KMS-11 (cell line): ENCODE results near the gene PHACTR4.
"Not testable (repeated sequence)": the region's sequence is repeated elsewhere in the genome, so short reads cannot be mapped to it uniquely, and the experiment has no call there.

ENCODE experiments used
- H2AFZ ChIP-seq: fragments of 200-600 bp; sonication (generic); 2 replicates; pipeline ENCODE4 v1.6.1; 2016; ENCODE audit warnings: antibody characterized with exemption, mixed run types, low read depth
- H3K27ac ChIP-seq: fragments of 200-600 bp; sonication (generic); 2 replicates; pipeline ENCODE4 v1.6.1; 2016; ENCODE audit warnings: mild to moderate bottlenecking, mixed run types
- H3K27me3 ChIP-seq: fragments of 200-600 bp; sonication (generic); 2 replicates; pipeline ENCODE4 v1.6.1; 2017; ENCODE audit warnings: mild to moderate bottlenecking, low read depth, mixed run types, moderate library complexity; ENCODE audit not compliant: insufficient read depth
- H3K36me3 ChIP-seq: fragments of 200-600 bp; sonication (generic); 2 replicates; pipeline ENCODE4 v1.6.1; 2017; ENCODE audit warnings: mild to moderate bottlenecking, mixed run types; ENCODE audit not compliant: insufficient read depth
- H3K4me1 ChIP-seq: fragments of 200-600 bp; sonication (generic); 2 replicates; pipeline ENCODE4 v1.6.1; 2016; ENCODE audit warnings: mild to moderate bottlenecking, low read depth, mixed run types; ENCODE audit not compliant: poor library complexity, severe bottlenecking
- H3K4me2 ChIP-seq: fragments of 200-600 bp; sonication (generic); 2 replicates; pipeline ENCODE4 v1.7.0; 2016; ENCODE audit warnings: mild to moderate bottlenecking, mixed run types
- H3K4me3 ChIP-seq: fragments of 200-600 bp; sonication (generic); IDR thresholded peaks from 2 replicates; pipeline ENCODE4 v1.6.1; 2017; ENCODE audit warnings: low read depth, low read length, mixed read lengths; ENCODE audit not compliant: insufficient read depth
- H3K79me2 ChIP-seq: fragments of 200-600 bp; sonication (generic); 2 replicates; pipeline ENCODE4 v1.6.1; 2016; ENCODE audit warnings: low read depth, mixed run types; ENCODE audit not compliant: insufficient read depth
- H3K9ac ChIP-seq: fragments of 200-600 bp; sonication (generic); 2 replicates; pipeline ENCODE4 v1.6.1; 2016; ENCODE audit warnings: mild to moderate bottlenecking, mixed run types
- H4K20me1 ChIP-seq: fragments of 200-600 bp; sonication (generic); 2 replicates; pipeline ENCODE4 v1.6.1; 2016; ENCODE audit warnings: mild to moderate bottlenecking, mixed run types; ENCODE audit not compliant: insufficient read depth
- TF ChIP-seq, protein P1 (sequence below): fragments of 200-600 bp; sonication (generic); conservative IDR thresholded peaks from 2 replicates; pipeline ENCODE4 v1.6.1; 2017; ENCODE audit warnings: low read depth, mild to moderate bottlenecking, antibody characterized with exemption, low read length, moderate library complexity, mixed read lengths

The PHACTR4 gene

DNA sequence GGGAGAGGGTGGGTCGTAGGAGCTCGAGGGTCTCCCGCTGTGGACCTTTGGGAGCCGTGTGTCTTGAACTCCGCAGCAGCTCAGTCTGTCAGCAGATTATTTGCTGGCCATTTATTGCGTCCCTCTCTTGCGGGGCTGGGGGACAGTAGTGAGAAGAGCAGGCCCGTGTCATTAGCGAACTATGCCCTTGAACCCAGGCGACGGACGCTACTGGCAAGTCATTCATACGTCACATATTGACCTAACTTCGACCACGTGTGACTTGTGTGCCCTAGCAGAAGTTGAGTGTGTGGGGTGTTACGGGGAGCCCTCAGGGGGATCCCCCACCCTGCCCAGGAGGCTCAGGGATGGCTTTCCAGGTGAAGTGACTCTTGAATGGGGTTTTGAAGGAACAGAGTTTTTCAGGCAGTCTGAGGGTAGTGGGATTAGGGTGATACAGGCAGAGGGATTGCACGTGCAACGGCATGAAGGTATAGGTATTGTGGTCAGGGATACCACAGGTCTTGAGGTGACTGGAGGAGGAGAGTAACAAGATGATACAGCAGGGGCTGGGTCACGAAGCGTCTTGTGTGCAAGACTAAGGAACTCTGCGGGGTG lies 149.3 kb downstream of the PHACTR4 start:
- Histone ChIP-seq H3K36me3 (no peaks in the 10 kb centered on the region), H3K4me2 (peak overlapping the region; percentile 88), H3K27ac (peak overlapping the region; percentile 87), H3K4me3 (peak overlapping the region; percentile 75), H2AFZ (peak overlapping the region; percentile 25; the same call in 1 of the 2 replicates), H3K9ac (peak overlapping the region; percentile 92), H3K27me3 (no peaks in the 10 kb centered on the region), H3K4me1 (peaks cover 50% of the 10 kb centered on the region), H3K79me2 (peaks cover 51% of the 10 kb centered on the region), H4K20me1 (no peaks in the 10 kb centered on the region)
- TF ChIP-seq, protein P1, sequence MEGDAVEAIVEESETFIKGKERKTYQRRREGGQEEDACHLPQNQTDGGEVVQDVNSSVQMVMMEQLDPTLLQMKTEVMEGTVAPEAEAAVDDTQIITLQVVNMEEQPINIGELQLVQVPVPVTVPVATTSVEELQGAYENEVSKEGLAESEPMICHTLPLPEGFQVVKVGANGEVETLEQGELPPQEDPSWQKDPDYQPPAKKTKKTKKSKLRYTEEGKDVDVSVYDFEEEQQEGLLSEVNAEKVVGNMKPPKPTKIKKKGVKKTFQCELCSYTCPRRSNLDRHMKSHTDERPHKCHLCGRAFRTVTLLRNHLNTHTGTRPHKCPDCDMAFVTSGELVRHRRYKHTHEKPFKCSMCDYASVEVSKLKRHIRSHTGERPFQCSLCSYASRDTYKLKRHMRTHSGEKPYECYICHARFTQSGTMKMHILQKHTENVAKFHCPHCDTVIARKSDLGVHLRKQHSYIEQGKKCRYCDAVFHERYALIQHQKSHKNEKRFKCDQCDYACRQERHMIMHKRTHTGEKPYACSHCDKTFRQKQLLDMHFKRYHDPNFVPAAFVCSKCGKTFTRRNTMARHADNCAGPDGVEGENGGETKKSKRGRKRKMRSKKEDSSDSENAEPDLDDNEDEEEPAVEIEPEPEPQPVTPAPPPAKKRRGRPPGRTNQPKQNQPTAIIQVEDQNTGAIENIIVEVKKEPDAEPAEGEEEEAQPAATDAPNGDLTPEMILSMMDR: no peak

DNA sequence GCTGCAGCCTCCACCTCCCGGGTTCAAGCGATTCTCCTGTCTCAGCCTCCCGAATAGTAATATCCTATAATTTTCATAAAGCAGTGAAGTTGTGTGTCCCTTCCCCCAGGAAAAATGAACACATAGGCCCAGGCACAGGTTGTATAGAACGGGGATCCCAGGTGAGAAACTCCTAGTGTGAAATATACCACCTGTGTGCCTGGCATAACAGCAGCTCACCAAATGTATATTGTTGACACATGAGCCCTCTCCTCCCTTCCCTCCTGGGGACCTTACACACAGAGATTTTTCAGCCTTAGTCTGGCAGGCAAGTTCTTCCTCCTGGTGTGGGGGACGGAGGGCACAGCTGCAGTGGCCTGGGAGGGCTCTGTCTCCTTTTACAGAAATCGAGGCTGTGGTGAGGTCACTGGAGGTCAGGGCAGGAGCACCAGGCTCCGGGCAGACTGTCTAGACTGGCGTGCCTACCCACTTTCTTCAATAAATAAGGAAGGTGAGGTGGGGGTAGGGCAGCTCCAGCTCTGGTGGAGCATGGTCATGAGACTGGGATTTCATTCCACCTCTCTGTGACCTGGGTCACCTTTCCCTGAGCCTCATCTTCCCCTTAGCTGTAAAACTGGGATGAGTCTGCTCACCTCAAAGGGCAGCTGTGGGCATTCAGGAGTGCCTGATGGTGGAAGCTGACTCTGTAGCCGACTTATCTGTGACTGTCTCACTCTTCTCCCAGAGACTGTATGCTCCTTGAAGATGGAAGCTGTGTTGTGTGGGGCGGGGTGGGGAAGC lies 150.6 kb downstream of the PHACTR4 start:
- H3K4me1 ChIP-seq: peaks cover 43% of the 10 kb centered on the region
- no peak overlapping the region for H3K4me3 ChIP-seq
- no peak overlapping the region for H3K27ac ChIP-seq
- H3K79me2 ChIP-seq: peaks cover 64% of the 10 kb centered on the region
- no peaks in the 10 kb centered on the region for H3K36me3 ChIP-seq
- H2AFZ ChIP-seq: no peak overlapping the region
- H3K27me3 ChIP-seq: no peaks in the 10 kb centered on the region
- H3K4me2 ChIP-seq: peak overlapping the region; percentile 88; the same call in 1 of the 2 replicates
- H3K9ac ChIP-seq: no peak overlapping the region; the same call in 1 of the 2 replicates
- H4K20me1 ChIP-seq: no peaks in the 10 kb centered on the region
- TF ChIP-seq, protein P1: no peak

DNA sequence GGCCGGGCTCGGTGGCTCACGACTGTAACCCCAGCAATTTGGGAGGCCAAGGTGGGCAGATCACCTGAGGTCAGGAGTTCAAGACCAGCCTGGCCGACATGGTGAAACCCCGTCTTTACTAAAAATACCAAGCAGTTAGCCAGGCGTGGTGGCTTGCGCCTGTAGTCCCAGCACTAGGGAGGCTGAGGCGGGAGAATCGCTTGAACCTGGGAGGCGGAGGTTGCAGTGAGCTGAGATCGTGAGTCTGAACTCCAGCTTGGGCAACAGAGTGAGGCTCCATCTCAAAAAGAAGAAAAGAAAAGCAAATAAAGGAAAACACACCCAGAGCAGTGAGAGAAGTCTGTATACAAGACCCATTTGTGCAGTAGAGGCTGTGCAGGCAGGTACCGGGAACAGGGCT lies 151.3 kb downstream of the PHACTR4 start:
- H3K27ac ChIP-seq: not testable (repeated sequence)

DNA sequence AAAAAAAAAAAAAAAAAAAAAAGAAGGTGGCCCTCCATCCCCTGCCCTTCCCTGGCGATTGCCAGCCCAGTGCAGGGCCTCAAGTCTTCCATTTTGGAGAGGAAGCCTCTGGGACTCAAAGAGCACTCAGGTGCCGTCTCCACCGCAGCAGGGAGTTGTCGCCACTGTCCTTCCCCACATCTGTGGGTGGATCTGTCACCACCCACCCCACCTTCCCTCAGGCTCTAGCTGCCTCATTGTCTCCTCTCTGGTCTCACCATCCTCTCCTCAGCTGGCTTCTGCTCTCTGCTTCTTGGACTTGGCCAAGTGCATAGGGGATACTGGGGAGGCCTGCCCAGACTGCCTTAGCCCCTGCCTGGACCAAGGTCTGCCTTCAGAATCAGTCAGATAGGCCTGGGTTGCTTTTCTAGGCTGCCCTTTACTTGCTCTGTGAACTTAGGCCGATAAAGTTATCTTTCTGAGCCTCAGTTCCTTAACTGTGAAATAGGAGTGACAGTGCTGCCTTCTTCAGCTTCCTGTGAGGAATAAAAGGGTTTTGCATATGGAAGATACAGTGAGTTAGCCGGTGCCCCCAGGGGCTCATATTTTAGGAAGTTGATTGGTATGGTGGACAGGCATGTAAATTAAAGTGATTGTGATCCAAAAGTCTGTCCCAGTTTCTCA lies 152.1 kb downstream of the PHACTR4 start:
- H4K20me1 ChIP-seq: no peaks in the 10 kb centered on the region
- no peaks in the 10 kb centered on the region for H3K36me3 ChIP-seq
- H3K27ac ChIP-seq: no peak overlapping the region; the same call in 1 of the 2 replicates

More for the DNA sequence above, 151.3 kb downstream of the PHACTR4 start:
- not testable (repeated sequence) for H3K9ac ChIP-seq, H3K27me3 ChIP-seq, H3K36me3 ChIP-seq, H4K20me1 ChIP-seq, H2AFZ ChIP-seq, H3K4me3 ChIP-seq, H3K4me2 ChIP-seq
- Histone ChIP-seq H3K79me2 (peaks cover 71% of the 10 kb centered on the region), H3K4me1 (peaks cover 37% of the 10 kb centered on the region)

DNA sequence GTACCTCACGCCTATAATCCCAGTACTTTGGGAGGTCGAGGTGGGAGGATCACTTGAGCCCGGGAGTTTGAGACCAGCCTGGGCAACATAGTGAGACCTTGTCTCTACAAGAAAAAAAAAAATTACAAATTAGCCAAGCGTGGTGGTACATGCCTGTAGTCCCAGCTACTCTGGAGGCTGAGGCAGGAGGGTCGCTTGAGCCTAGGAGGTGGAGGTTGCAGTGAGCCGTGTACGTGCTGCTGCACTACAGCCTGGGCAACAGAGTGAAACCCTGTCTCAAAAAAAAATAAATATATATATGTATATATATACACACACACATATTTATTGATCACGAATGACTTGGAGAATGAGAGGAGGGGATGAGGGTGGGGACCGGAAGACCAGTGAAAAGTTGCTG lies 153.0 kb downstream of the PHACTR4 start:
- H3K36me3 ChIP-seq, H4K20me1 ChIP-seq, H3K27ac ChIP-seq, H3K4me3 ChIP-seq, H3K27me3 ChIP-seq, H3K4me2 ChIP-seq, H2AFZ ChIP-seq, H3K9ac ChIP-seq: not testable (repeated sequence)
- H3K79me2 ChIP-seq: peaks cover 88% of the 10 kb centered on the region
- peaks cover 19% of the 10 kb centered on the region for H3K4me1 ChIP-seq

More for the DNA sequence above, 152.1 kb downstream of the PHACTR4 start:
- Histone ChIP-seq H3K9ac (no peak overlapping the region), H2AFZ (no peak overlapping the region), H3K4me2 (no peak overlapping the region), H3K27me3 (no peaks in the 10 kb centered on the region), H3K4me3 (no peak overlapping the region), H3K79me2 (peaks cover 79% of the 10 kb centered on the region), H3K4me1 (peaks cover 28% of the 10 kb centered on the region)
- TF ChIP-seq, protein P1: no peak

DNA sequence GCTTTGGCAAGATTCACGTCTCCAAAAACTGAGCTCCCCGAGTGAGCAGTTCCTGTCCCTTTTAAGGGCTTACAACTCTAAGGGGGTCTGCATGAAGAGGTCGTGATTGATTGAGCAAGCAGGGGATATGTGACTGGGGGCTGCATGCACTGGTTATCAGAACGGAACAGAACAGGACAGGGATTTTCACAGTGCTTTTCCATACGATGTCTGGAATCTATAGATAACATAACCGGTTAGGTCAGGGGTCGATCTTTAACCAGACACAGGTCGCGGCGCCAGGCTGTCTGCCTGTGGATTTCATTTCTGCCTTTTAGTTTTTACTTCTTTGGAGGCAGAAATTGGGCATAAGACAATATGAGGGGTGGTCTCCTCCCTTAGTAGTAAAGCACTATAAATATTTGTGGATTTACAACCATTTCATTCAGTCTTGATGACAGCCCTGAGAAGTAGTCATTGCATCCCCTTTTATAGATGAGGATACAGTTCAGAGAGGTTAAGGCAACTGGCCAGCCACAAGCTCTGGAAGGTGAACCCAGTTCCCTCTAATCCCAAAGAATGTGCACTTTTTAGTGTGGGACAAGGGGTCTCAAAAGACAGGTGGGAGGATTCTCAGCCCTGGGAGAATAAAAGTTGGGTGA lies 155.6 kb downstream of the PHACTR4 start:
- H4K20me1 ChIP-seq, H2AFZ ChIP-seq, H3K4me2 ChIP-seq, H3K27me3 ChIP-seq, H3K36me3 ChIP-seq, H3K9ac ChIP-seq, H3K4me1 ChIP-seq, H3K4me3 ChIP-seq, H3K27ac ChIP-seq: not testable (repeated sequence)
- H3K79me2 ChIP-seq: peaks cover 85% of the 10 kb centered on the region
